Rectal smooth muscle tissue (tissue), 1 donor: ENCODE data around the gene SPACA6.
A peak's percentile ranks its signal among the peaks of the same experiment; 100 is the strongest.
"Not testable (repeated sequence)": the region's sequence is repeated elsewhere in the genome, so short reads cannot be mapped to it uniquely, and the experiment has no call there.

ENCODE experiments used
- H3K27ac ChIP-seq: one replicate; pipeline ENCODE4 v1.7.0; 2013; ENCODE audit warnings: low read depth, low read length, inconsistent platforms
- H3K27me3 ChIP-seq: one replicate; pipeline ENCODE4 v1.7.0; 2013; ENCODE audit warnings: low read length; ENCODE audit not compliant: control insufficient read depth, insufficient read depth
- H3K36me3 ChIP-seq: one replicate; pipeline ENCODE4 v1.7.0; 2013; ENCODE audit warnings: low read length; ENCODE audit not compliant: control insufficient read depth, insufficient read depth
- H3K4me1 ChIP-seq: one replicate; pipeline ENCODE4 v1.7.0; 2013; ENCODE audit warnings: low read length; ENCODE audit not compliant: control insufficient read depth, insufficient read depth
- H3K4me3 ChIP-seq: one replicate; pipeline ENCODE4 v1.7.0; 2013; ENCODE audit warnings: low read length
- H3K9ac ChIP-seq: one replicate; pipeline ENCODE4 v1.7.0; 2013; ENCODE audit warnings: low read length

Gene SPACA6

DNA sequence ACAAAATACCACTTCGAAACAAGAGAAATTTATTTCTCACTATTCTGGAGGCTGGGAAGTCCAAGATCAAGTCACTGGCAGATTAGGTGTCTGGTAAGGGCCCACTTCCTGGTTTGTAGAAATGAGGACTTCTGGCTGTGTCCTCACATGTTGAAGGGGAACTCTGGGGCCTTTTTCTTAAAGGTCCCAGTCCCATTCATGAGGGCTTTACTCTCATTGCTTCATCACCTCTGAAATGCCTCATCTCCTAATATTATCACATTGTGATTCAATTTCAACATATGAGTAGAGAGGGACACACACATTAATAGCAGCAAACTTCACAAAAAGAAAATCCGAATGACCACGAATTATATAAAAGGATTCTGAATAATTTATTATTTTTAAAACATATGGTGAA, 24.9 kb upstream of the SPACA6 start:
- Histone ChIP-seq H3K9ac (no peak overlapping the region), H3K4me1 (no peaks in the 10 kb centered on the region), H3K27ac (no peak overlapping the region), H3K4me3 (no peak overlapping the region), H3K36me3 (no peaks in the 10 kb centered on the region), H3K27me3 (no peaks in the 10 kb centered on the region)

DNA sequence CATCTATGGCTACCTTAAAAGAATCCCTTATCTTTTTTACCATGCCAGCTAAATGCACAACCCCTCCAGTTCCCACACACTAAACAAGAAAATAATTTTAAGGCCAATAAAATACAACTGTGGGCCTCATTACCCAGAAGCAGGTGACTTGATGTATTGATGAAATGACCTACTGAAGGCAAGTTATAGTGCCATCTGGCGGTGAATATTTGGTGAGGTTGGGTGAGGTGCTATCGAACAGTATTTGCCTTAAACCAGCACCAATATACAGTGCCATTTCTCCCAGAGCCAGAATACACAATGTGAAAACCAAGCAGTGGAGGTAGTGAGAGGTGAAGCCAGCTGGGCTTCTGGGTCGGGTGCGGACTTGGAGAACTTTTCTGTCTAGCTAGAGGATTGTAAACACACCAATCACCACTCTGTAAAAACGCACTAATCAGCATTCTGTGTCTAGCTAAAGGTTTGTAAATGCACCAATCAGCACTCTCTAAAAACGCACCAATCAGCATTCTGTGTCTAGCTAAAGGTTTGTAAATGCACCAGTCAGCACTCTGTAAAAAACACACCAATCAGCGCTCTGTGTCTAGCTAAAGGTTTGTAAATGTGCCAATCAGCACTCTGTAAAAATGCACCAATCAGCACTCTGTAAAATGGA, 17.1 kb upstream of the SPACA6 start:
- H3K9ac ChIP-seq, H3K27me3 ChIP-seq, H3K4me1 ChIP-seq, H3K27ac ChIP-seq, H3K36me3 ChIP-seq, H3K4me3 ChIP-seq: not testable (repeated sequence)

DNA sequence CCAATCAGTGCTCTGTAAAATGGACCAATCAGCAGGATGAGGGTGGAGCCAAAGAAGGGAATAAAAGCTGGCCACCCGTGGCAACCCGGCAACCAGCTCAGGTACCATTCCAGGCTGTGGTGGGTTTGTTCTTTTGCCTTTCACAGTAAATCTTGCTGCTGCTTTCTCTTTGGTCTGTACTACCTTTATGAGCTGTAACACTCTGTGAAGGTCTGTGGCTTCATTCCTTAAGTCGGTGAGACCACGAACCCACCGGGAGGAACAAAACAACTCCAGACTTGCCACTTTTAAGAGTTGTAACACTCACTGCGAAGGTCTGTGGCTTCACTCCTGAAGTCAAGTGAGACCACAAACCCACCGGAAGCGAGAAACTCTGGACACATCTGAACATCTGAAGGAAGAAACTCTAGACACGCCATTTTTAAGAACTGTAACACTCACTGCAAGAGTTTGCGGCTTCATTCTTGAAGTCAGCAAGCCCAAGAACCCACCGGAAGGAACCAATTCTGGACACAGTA, 16.5 kb upstream of the SPACA6 start:
- H3K27ac ChIP-seq = no peak overlapping the region
- no peaks in the 10 kb centered on the region for H3K4me1 ChIP-seq
- H3K36me3 ChIP-seq = no peaks in the 10 kb centered on the region
- no peaks in the 10 kb centered on the region for H3K27me3 ChIP-seq
- no peak overlapping the region for H3K4me3 ChIP-seq
- H3K9ac ChIP-seq = no peak overlapping the region

DNA sequence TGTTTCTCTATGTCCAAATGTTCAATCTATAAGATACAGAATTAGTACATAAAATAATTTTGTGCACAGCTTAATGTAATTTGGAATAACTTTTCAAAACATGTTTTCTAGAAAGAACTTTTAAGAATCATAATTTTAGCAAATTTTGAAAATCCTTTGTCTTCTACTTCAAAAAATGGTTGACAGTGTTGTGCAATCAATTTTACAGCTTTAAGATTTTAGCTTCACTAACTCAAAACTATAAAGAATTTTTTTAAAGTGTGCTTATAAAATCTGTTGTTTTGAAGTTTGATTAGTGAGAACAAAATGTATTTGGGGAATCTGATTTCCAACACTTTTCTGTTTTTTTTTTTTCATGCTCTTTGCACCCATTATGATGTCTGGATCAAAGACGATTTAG, 12.7 kb upstream of the SPACA6 start:
- Histone ChIP-seq H3K9ac (no peak overlapping the region), H3K27me3 (no peaks in the 10 kb centered on the region), H3K4me3 (no peak overlapping the region), H3K4me1 (no peaks in the 10 kb centered on the region), H3K27ac (no peak overlapping the region), H3K36me3 (no peaks in the 10 kb centered on the region)

DNA sequence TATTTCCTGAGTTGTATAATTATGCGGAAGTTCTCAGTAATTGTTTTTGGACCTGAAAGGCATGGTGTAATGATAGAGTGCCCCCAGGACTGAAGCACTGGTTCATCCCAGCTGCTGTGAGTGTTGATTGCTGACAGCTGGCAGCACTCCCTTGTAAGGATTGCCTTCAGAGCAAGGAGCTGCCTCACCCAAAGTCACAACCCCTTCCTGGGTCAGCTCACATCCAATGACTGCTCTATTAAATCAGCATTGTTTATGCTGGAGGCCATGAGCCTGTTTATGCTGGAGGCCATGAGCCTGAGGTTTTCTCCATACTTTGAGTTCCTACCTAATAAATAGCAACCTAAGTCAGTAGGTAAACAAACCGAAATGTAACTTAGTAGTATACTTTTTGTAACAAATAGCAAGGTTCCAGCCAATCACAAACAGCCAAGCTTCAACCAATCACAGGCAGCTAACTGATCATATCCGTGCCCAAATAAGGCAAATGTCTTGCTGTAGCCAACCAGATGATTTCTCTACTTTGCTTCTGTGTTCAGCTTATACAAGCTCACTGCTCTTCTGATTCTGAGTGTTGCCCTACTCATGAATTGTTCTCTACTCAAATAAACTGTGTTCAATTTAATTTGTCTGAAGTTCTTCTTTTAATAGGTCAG, 11.7 kb upstream of the SPACA6 start:
- Histone ChIP-seq H3K9ac (no peak overlapping the region), H3K27me3 (no peaks in the 10 kb centered on the region), H3K4me3 (no peak overlapping the region), H3K36me3 (no peaks in the 10 kb centered on the region), H3K27ac (no peak overlapping the region), H3K4me1 (no peaks in the 10 kb centered on the region)

DNA sequence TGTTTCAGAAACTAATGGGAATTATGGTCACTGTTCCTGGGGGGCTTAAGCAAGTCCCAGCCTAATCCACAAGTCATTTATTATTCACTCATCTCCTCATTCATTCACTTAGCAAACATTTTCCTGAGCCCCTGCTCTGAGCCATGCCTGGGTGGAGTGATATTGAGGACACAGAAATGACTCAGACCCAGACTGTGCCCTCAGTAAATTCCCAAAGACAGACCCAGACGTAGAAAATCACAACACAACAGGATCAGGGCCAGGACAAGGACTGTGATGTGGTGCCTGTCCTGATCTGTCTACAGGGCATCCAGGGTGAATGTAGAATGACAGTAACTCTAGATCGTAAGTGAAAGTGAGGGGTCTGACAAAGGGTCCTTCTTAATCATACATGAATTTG, 7.0 kb upstream of the SPACA6 start:
- Histone ChIP-seq H3K36me3 (no peaks in the 10 kb centered on the region), H3K9ac (no peak overlapping the region), H3K27ac (no peak overlapping the region), H3K4me3 (no peak overlapping the region), H3K4me1 (peaks cover 5% of the 10 kb centered on the region), H3K27me3 (peaks cover 2% of the 10 kb centered on the region)

DNA sequence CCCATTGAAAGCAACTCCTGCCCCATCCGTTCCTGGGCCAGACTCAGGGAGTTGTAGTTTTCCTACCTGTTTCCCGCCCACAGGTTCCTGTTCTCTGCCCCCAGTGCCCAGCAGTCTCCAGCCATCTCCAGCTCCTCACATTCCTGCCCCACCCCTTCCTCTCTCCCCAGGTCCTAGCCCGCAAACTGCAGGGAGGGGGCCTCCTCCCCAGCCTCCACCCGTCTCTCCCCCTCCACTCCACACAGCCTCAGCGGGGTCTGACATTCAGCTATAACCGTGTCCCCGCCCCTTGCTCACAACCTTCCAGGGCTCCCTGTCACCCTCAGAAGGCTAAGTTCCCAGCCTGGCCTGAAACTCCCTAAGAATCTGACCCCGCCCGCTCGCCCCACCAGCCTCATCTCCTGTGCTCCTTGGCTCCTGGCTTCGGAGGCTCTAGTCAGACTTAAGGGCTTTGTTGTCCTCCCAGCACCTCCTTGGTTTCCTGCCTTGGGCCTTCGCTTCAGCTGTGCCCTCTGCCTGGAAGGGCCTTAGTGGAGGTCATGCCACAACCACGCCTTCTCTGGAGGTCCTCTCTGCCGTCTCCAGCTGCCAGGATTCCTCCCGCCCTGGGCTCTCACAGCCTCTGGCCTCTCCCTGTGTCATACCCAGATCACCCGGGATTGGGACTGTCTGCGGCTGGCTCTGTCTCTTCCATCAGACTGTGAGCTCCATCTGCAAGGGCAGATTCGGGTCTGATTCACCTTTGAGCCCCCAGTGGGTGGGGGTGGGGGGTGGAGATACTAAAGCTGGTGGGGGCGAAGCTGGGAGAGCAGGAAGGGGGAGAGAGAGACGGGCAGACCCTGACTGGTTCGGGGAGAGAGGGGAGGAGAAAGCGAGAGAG, 5.1 kb upstream of the SPACA6 start:
- Histone ChIP-seq H3K4me1 (peaks cover 17% of the 10 kb centered on the region), H3K27me3 (peaks cover 2% of the 10 kb centered on the region), H3K27ac (peak overlapping the region; percentile 94), H3K36me3 (no peaks in the 10 kb centered on the region), H3K4me3 (peak overlapping the region; percentile 76), H3K9ac (peak overlapping the region; percentile 57)

DNA sequence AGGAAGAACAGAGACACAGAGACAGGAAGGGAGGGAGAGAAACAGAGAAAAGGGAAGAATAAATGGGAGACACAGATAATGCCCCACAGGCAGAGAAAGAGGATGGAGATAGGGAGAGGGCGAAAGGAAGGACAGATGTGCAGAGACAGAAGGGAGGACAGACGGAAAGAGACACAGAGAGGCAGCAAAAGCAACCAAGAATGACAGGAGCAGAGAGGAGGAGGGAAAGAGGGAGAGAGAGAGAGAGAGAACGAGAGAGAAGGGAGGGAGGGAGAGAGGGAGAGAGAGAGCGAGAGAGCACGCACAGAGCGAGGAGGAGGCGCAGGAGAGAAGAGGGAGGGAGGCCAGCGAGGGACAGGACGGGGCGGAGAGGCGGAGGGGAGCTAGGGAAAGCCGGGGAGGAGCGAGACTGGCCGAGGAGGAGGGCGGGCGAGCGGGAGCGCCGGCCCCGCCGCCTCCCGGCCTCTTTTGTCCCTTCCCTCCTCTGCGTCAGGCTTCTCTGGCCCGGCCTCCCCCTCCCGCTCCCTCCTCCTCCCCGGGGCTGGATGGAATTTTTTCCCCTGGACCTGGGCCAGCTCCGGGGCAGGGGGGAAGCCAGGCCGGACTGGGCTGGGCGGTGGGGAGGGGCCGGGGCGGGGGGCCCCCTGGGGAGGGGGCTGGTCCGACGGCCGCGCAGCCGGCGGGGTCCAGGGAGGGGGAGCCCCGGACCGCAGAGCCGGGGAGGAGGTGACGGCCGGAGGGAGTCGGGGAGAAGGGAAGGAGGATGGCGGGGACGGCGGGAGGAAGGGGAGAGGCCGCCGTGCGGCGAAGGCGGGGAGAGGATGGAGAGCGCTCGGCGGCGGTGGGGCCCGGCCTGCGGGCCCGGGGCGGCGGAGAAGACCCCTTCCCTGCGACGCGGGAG, 4.2 kb upstream of the SPACA6 start:
- Histone ChIP-seq H3K4me1 (peaks cover 17% of the 10 kb centered on the region), H3K9ac (peak overlapping the region; percentile 57), H3K36me3 (no peaks in the 10 kb centered on the region), H3K27ac (peak overlapping the region; percentile 94), H3K4me3 (peak overlapping the region; percentile 84), H3K27me3 (peaks cover 2% of the 10 kb centered on the region)

DNA sequence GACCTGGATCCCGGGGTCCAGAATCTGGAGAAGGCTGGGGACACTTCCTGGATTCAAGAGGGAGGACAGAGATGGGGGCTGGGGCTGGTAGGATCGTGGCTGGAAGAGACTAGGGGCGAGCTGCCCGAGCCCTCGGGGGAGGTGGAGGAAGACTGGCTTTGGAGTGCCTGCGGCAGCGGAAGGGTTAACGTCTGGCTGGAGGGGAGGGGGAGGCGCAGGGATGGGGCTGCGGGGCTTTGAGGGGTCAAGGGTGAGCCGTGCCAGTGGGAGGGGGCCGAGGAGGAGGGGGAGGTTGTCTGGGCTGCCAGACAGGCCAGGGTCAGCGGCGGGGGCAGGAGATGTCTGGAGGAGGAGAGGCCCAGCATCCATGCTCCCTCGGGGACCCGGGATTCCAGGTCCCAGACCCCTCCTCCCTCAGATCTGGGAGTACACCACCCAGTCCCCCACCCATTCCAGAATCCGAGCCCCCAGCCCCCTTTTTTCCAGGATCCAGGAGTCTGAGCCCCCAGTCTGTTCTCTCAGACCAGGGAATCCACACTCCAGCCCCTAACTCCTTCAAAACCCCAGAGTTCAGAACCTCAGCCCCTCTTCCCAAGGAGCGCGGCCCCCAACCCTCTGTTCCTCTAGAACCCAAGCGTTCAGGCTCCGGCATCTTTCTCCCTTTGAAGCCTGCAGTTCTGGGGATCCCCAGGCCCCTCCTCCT, 3.2 kb upstream of the SPACA6 start:
- peak overlapping the region; percentile 84 for H3K4me3 ChIP-seq
- H3K4me1 ChIP-seq = peaks cover 17% of the 10 kb centered on the region
- peak overlapping the region; percentile 90 for H3K27ac ChIP-seq
- peaks cover 2% of the 10 kb centered on the region for H3K27me3 ChIP-seq
- no peaks in the 10 kb centered on the region for H3K36me3 ChIP-seq
- H3K9ac ChIP-seq = no peak overlapping the region

DNA sequence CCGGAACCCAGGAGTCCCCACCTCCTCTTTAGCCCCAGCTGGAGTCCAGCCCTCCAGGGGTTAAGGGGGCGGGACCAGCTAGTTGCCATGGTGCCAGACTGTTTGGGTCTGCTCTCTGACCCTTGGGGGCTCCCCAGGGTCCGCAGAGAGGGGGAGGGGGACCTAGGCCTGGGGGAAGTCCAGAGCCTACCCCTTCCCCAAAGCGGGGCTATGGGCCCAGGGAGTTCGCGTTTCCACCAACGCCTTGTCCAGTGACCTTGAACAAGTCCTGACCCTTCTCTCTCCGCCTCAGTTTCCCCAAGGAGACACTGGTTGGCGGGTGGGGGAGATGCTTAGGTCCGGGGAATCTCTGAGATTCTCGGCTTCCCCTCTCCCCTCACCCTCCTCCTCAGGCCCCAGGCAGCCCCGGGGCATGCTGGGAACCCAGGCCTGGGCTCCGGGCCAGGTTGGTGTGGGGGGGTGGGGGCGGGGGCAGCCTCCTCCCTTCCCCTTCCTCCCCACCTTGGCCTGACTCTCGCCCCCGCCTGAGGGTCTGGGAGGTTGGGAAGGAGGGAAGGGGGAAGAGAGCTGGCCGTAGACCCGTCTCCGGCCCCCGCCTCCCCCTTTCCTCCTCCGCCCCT, 2.6 kb upstream of the SPACA6 start:
- no peak overlapping the region for H3K9ac ChIP-seq
- peak overlapping the region; percentile 90 for H3K27ac ChIP-seq
- peaks cover 5% of the 10 kb centered on the region for H3K36me3 ChIP-seq
- peaks cover 2% of the 10 kb centered on the region for H3K27me3 ChIP-seq
- peaks cover 17% of the 10 kb centered on the region for H3K4me1 ChIP-seq
- peak overlapping the region; percentile 84 for H3K4me3 ChIP-seq

DNA sequence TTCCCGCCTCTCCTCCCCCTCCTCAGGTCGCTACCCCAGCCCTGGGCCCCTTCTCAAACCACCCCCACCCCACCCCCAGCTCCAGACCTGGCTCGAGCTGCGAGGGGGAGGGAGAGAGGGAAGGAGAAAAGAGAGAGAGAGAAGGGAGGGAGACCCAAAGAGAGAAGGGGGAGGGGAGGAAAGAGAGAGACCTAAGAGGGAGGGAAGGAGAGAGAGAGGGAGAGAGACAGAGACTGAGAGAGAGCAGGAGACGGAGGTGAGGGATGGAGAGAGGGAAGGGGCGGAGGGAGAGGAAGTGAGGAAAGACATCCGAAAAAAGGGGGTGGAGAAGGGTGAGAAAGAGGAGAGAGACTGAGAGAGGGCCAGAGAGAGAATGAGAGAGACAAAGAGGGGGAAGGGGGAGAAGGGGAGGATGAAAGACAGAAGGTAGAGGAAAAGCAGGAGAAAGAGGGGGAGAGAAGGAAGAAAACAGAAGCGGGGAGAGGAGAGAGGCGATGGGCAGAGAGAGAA, 2.0 kb upstream of the SPACA6 start:
- Histone ChIP-seq H3K4me3 (peak overlapping the region; percentile 84), H3K27ac (peak overlapping the region; percentile 90)

More for the DNA sequence above, 2.0 kb upstream of the SPACA6 start:
- H3K27me3 ChIP-seq = peaks cover 2% of the 10 kb centered on the region
- peak overlapping the region; percentile 22 for H3K9ac ChIP-seq
- H3K4me1 ChIP-seq = peaks cover 17% of the 10 kb centered on the region
- H3K36me3 ChIP-seq = peaks cover 5% of the 10 kb centered on the region
